OCI-LY3 (cell line): ENCODE results near the gene SCN4A.

ENCODE experiments used
- H2AFZ ChIP-seq: fragments of 200-600, 300-600 bp; shearing (Covaris generic); 2 replicates; pipeline ENCODE4 v1.6.0; 2014; ENCODE audit warnings: antibody characterized with exemption, low read depth, low read length
- H3K27ac ChIP-seq: fragments of 200-600, 300-600 bp; sonication (generic); 2 replicates; pipeline ENCODE4 v1.5.1; 2014; ENCODE audit warnings: mild to moderate bottlenecking, low read length, moderate library complexity, mixed read lengths
- H3K27me3 ChIP-seq: fragments of 200-600, 300-600 bp; sonication (generic); 2 replicates; pipeline ENCODE4 v1.6.1; 2014; ENCODE audit warnings: low read depth, low read length, mixed read lengths
- H3K36me3 ChIP-seq: fragments of 200-600, 300-600 bp; sonication (generic); replicated peaks from 2 replicates; pipeline ENCODE3; 2014; ENCODE audit warnings: low read depth, low read length, mixed read lengths
- H3K4me1 ChIP-seq: fragments of 300-600, 200-600 bp; sonication (generic); 2 replicates; pipeline ENCODE4 v1.6.1; 2014; ENCODE audit warnings: low read length, mixed read lengths
- H3K4me2 ChIP-seq: fragments of 200-600, 300-600 bp; sonication (generic); 2 replicates; pipeline ENCODE4 v1.6.1; 2014; ENCODE audit warnings: low read length, mixed read lengths
- H3K4me3 ChIP-seq: fragments of 300-600, 200-600 bp; sonication (generic); 2 replicates; pipeline ENCODE4 v1.5.1; 2014; ENCODE audit warnings: antibody characterized with exemption, mild to moderate bottlenecking, low read length, moderate library complexity
- H3K79me2 ChIP-seq: fragments of 300-600, 200-600 bp; shearing (Covaris generic); 2 replicates; pipeline ENCODE4 v1.6.1; 2014; ENCODE audit warnings: mild to moderate bottlenecking, low read length, mixed read lengths
- H3K9ac ChIP-seq: fragments of 300-600, 200-600 bp; shearing (Covaris generic); 2 replicates; pipeline ENCODE4 v1.6.0; 2014; ENCODE audit warnings: mild to moderate bottlenecking, low read length, moderate library complexity
- H3K9me3 ChIP-seq: fragments of 200-600, 300-600 bp; shearing (Covaris generic); 2 replicates; pipeline ENCODE4 v1.6.1; 2014; ENCODE audit warnings: low read length, mixed read lengths; ENCODE audit not compliant: insufficient read depth
- H4K20me1 ChIP-seq: fragments of 200-600, 300-600 bp; sonication (generic); 2 replicates; pipeline ENCODE4 v1.6.1; 2016; ENCODE audit warnings: low read length, mixed read lengths; ENCODE audit not compliant: insufficient read depth
- CTCF ChIP-seq: fragments of 200-600, 300-600 bp; sonication (generic); IDR thresholded peaks from 2 replicates; pipeline ENCODE4 v1.5.1; 2014; ENCODE audit warnings: antibody characterized with exemption, low read length, low read depth
- EZH2phosphoT487 ChIP-seq: fragments of 200-600 bp; shearing (Covaris generic); IDR thresholded peaks from 2 replicates; pipeline ENCODE4 v1.6.1; 2018; ENCODE audit warnings: antibody characterized with exemption, mixed run types, low read depth

SCN4A gene

GRCh38 chr17:63929860-63930766 lies 42.6 kb downstream of the SCN4A start:
- no peaks in the 10 kb centered on the region; the same call in 1 of the 2 replicates for H3K9me3 ChIP-seq
- H3K27me3 ChIP-seq = no peaks in the 10 kb centered on the region
- H3K4me2 ChIP-seq = peak overlapping the region; percentile 91
- H3K36me3 ChIP-seq = peaks cover 38% of the 10 kb centered on the region
- H3K4me1 ChIP-seq = peaks cover 76% of the 10 kb centered on the region
- TF ChIP-seq CTCF (no peak), EZH2phosphoT487 (no peak)
- peak overlapping the region; percentile 82 for H3K4me3 ChIP-seq
- H3K79me2 ChIP-seq = peaks cover 31% of the 10 kb centered on the region
- peak overlapping the region; percentile 77; the same call in 1 of the 2 replicates for H3K27ac ChIP-seq
- peaks cover 16% of the 10 kb centered on the region; the same call in 1 of the 2 replicates for H4K20me1 ChIP-seq
- H2AFZ ChIP-seq = no peak overlapping the region
- H3K9ac ChIP-seq = peak overlapping the region; percentile 86

- TF ChIP-seq CTCF (no peak), EZH2phosphoT487 (no peak)
- no peak overlapping the region for H2AFZ ChIP-seq
- peaks cover 38% of the 10 kb centered on the region for H3K36me3 ChIP-seq
- H4K20me1 ChIP-seq = peaks cover 16% of the 10 kb centered on the region; the same call in 1 of the 2 replicates
- no peak overlapping the region; the same call in 1 of the 2 replicates for H3K27ac ChIP-seq
- H3K4me2 ChIP-seq = no peak overlapping the region
- peaks cover 79% of the 10 kb centered on the region for H3K4me1 ChIP-seq
- H3K9ac ChIP-seq = no peak overlapping the region
- no peaks in the 10 kb centered on the region; the same call in 1 of the 2 replicates for H3K9me3 ChIP-seq
- peaks cover 31% of the 10 kb centered on the region for H3K79me2 ChIP-seq
- no peak overlapping the region for H3K4me3 ChIP-seq
- no peaks in the 10 kb centered on the region for H3K27me3 ChIP-seq
These were observed 43.6 kb downstream of the SCN4A start for GRCh38 chr17:63928966-63929695.

- Histone ChIP-seq H3K4me1 (peaks cover 79% of the 10 kb centered on the region), H2AFZ (no peak overlapping the region), H3K36me3 (peaks cover 38% of the 10 kb centered on the region), H3K4me2 (peak overlapping the region; percentile 55), H3K9ac (peak overlapping the region; percentile 50; the same call in 1 of the 2 replicates), H3K79me2 (peaks cover 31% of the 10 kb centered on the region), H4K20me1 (peaks cover 16% of the 10 kb centered on the region; the same call in 1 of the 2 replicates), H3K4me3 (0 out of 2 replicates have a peak overlapping the region, but pooled peaks have one; percentile 12), H3K27me3 (no peaks in the 10 kb centered on the region), H3K27ac (peak overlapping the region; percentile 94), H3K9me3 (no peaks in the 10 kb centered on the region; the same call in 1 of the 2 replicates)
- no peak for TF ChIP-seq EZH2phosphoT487
- TF ChIP-seq CTCF = no peak
These were observed 44.5 kb downstream of the SCN4A start for GRCh38 chr17:63928172-63928666.
